GM18498 (cell line): ENCODE data around the gene FBL.
"Not testable (repeated sequence)": the region's sequence is repeated elsewhere in the genome, so short reads cannot be mapped to it uniquely, and the experiment has no call there.

Experiments used
- ATAC-seq: cut with Tn5 transposase; IDR thresholded peaks from one replicate; pipeline ENCODE4 v1.9.1; 2021; ENCODE audit warnings: mild to moderate bottlenecking, moderate library complexity; ENCODE audit not compliant: unreplicated experiment

FBL gene

DNA sequence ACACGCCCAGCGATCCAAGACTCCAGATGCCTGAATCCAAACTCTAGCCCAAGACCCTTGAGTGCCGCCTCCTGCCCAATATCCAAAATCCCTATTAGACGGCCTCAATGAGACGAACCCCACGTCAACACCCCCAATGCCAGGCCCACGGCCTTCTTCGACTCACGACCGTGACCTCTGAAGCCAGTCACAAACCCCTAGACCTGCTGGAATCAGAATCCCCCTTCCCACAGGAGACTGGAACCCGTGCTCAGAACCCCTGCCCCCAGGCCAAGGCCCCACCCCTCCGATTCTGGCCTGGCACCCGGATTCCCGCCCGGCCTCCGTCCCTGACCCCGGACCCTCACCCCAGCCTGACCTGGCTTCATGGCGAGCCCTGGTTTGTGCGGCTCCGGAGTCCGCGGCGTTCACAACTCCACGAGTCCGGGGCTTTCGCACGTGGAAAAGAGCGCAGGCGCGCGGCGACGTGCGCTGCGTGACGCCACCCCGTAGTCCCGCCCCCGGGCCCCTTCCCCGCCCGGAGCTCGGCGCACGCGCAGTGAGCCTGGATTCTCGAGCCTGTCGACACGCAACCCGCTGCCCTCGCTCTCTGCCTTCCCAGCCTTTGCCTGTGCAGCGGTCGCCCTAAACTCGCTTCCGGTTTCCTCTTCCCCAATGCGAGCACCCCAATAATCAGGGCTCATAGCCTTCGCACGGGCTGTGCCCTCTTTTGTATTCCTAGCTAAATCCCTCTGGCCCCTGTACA is at the start of gene FBL:
Gene FBL, minus strand, starts transcription at position 447 of the 745 bp plus-strand sequence. Its CDS starts 79 bp downstream, at position 368.
- ATAC-seq, result peak; percentile 80

DNA sequence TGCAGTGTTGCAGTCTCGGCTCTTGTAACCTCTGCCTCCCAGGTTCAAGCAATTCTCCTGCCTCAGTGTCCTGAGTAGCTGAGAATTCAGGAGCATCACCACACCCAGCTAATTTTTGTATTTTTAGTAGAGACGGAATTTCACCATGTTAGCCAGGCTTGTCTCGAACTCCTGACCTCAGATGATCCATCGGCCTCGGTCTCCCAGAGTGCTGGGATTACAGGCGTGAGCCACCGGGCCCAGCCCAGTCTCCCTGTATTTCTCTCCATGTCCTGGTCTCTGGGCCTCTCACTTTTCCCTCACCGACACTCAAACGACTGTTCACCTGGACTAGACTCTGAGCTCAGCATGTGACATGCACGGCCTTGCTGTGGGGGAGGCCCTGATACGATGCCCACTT is 48.9 kb upstream of the FBL start:
- ATAC-seq, result not testable (repeated sequence)

DNA sequence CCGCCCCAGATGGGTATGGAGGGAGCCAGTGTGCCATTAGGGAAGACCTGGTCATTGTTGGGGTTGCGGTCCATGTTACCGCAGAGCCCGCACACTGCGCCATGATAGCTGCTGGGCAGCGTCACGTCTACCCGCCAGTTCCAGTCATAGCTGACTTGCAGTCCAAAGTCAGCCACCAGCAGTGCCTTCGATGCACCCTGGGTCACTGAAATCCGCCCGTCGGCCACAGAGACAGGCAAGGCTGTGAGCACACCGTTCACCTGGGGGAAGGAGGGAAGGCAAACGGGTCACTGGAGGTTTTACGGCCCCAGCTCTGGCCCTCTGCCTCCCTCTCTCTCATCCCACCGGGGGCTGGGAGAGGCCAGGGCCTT is 48.0 kb upstream of the FBL start:
- ATAC-seq, result not testable (repeated sequence)

DNA sequence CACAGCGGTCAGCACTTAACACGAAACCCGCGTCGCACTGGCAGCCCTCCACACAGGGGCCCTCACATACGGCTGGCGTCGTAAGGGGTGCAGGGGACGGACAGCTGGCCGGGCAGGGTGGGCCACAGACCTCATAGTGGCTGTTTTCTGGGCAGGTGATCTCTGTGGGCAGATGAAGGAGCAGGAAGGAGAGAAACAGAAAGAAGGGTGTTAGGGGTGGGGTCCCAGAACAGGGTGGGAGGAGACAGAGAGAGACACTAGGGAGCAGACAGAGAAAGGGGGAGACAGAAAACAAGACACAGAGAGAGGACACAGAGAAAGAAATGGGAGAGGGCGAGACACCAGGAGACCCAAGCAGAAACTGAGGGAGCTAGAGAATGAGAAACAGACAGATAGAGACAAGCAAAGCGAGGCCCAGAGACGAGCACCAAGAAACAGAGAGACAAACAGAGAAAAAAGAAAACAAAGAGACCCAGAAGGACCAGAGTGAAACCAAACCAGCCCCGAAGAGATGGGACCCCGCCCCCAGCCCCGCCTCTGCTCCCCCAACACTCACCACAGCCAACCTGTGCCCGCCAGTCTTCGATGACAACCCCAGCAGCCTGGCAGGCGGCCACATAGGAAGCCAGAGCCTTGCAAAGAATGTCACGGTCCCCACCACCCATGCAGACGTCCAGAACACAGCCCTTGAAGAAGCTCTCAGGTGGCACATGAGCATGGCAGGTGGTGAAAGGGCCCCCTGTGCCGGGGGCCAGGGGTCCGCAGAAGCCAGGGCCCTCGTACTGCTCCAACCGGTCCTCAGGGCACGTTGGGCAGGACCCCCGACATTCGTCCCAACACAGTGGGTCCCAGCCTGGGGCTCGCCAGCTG is 47.4 kb upstream of the FBL start:
- not testable (repeated sequence) for ATAC-seq

DNA sequence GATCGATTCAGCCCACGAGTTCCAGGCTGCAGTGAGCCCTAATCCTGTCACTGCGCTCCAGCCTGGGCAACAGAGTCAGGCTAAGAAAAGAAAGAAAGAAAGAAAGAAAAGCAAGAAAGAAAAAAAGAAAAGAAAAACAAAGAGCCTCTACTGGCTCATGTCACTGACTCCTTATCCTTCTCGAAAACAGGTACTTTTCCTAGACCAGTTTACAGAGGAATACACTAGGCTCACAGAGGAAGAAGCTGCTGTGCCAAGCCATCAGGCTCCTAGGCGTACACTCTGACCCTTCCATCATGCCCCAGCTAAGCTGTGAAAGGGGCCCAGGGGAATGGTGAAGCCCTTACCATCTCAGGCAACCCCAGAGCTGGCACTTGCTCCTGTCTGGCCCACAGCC is 46.3 kb upstream of the FBL start:
- not testable (repeated sequence) for ATAC-seq

DNA sequence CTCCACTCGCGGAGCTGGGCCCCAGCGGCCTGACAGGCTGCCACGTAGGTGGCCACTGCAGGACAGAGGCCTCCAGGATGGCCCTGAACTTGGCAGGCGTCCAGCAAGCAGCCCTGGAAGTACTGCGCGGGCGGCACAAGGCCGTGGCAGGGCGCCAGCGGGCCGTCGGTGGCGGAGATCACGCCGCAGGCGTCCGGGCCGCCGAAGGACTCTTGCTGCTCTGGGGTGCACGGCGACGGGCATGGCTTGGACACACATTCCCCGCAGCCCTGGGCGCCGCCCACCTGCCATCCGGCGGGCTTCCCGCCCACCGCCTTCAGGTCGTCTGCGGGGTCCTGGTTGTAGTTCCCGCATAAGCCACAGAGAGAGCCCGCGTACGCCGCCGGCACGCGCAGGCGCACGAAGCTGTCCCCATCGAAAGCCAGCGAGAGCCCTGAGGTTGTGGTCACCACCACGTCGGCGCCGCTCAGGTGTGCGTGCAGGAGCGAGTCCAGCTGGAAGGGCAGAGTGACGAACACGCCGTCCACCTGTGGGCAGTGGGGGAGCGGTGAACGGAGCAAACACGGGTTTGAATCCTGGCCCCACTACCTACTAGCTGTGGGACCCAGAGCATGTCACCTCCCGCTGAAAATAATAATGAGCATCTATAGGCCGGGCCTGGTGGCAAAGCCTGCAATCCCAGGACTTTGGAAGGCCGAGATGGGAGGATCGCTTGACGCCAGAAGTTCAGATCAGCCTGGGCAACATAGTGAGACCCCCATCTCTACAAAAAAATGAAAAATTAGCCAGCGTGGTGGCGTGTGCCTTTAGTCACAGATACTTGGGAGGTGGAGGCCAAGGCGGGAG is 45.7 kb upstream of the FBL start:
- not testable (repeated sequence) for ATAC-seq

DNA sequence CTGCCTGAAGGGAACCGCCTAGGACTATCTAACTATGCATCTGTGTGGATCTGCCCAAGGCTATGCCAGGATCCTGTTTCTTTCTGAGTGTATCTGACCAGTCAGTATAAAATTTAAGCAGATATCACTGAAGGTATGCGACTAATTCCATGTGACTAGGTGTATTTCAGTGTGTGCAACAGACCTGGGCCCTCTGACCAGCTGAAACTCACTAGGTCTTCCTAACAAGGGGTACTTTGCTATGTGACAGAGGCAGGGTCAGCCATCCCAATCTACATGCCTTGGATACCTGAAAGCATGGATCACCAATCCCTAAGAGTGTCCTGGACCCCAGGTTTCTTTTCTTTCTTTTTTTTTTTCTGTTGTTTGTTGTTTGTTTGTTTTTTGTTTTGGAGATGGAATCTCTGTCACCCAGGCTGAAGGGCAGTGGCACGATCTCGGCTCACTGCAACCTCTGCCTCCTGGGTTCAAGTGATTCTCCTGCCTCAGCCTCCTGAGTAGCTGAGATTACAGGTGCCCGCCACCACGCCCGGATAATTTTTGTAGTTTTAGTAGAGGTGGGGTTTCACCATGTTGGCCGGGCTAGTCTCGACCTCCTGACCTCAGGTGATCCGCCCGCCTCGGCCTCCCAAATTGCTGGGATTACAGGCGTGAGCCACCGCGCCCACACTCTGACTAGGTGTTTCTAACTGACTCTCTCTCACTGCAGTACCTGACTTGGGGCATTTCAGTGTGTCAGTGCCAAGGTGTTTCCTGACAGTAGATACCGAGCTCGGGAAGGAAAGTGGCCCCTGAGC is 44.8 kb upstream of the FBL start:
- no peak for ATAC-seq

DNA sequence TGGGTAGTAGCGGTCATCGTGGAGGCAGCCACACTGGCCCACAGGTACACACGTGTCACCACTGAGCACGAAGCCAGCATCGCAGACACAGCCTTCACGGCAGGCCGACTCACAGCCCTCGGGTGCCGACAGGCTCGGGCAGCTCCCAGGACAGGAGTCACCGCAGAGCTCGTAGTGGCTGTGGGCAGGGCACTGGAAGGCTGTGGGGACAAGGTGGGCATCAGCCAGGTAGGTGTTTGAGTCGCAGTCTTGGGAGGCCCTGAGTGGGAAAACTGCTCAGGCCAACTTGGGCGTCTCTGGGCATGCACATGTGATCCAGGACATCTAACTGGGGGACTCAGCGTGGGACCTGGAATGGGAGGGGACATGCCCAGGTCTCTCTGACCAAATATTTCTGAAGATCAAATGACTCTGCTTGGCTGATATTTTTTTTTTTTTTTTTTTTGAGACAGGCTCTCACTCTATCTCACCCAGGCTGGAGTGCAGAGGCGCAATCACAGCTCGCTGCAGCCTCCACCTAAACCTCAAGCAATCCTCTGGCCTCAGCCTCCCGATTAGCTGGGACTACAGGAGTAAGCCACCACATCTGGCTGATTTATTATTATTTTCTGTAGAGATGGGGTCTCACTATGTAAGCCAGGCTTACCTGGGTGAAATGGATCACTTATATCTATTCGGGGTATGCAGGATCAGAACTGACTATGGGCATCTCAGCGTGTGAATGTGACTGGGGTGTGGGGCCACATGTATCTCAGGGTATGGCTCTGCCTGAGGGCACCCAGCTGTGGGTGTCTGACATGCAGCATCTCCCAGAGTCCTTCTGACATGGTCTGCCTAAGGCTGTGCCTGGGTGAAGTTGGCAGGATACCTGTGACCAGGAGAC is 43.9 kb upstream of the FBL start:
- ATAC-seq, result not testable (repeated sequence)

DNA sequence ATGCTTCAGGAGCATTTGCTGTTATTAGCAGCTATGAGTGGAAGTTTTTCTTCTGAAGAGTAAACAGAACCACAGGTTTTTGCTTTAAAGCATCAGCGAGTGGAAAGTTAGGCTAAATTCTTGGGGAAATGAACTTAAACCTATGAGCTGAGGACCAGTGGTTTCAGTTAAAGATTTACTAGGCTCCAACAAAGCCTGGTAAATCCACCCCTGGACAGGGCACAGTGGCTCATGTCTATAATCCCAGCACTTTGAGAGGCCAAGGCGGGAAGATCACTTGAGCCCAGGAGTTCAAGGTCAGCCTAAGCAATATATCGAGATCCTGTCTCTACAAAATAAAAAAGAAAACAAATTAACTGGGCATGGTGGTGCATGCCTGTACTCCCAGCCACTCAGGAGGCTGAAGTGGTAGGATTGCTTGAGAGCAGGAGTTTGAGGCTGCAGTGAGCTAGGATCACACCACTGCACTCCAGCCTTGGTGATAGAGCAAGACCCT is 41.3 kb upstream of the FBL start:
- ATAC-seq, result not testable (repeated sequence)

DNA sequence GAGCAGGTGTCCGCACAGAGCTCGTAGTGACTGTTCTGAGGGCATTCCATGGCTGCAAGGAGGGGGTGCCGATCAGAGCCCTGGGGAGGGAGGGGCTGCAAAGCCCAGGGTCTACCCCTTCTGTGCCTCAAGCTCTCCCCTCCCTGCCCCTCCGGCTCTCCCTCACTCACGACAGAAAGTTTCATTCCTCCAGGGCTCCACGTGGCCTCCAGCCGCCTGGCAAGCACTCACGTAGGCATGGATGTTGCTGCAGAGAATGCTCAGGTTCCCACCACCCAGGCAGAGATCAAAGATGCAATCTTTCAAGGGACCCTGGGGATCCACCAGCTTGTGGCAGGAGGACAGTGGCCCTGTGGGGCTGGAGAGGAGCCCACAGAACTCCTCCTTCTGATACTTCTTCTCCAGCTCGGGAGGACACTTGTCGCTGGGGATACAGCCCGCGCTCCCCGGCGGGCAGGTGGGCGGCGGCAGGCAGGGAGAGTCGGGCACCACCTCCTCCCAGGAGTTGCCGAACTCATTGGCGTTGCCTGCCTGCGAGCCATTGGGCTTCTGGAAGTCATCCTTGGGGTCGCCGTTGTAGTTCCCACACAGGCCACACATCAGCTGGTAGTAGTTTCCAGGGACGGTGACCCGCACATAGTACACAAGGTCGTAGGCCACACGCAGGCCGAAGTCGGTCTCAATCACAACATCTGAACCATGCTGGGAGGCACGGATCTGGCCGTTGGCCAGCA is 39.8 kb upstream of the FBL start:
- ATAC-seq, result not testable (repeated sequence)

DNA sequence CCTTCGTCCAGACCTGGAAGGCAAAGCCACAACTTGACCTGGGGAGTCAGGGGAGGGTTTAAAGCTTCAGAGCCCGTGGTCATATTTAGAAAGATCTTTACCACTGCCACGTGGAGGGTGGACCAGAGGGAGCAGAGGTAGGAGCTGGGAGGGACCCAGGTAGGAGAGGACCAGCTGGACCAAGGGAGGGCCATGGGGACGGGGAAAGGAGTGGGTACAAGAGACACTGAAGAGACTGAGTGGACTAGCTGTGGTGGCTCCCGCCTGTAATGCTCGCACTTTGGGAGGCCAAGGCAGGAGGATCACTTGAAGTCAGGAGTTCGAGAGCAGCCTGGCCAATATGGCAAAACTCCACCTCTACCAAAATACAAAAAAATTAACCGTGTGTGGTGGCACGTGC is 38.5 kb upstream of the FBL start:
- not testable (repeated sequence) for ATAC-seq

DNA sequence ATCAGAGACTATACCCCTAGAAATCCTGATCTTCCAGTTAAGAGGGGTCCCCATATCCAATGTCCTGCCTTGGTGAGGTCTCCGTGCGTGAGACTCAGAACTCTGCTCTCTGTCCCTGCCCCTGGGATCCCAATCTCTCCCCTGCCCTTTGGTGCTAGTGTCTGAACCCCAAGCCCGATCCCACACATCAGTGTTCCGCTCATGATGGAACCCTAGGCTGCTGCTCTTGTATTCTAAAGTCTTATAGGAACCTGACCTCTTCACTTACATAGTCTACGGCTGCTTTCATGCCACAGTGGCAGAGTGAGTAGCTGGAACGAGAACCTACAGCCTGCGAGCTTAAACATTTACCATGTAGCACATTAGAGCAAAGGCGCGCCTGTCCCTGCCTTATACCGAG is 36.5 kb upstream of the FBL start:
- not testable (repeated sequence) for ATAC-seq

DNA sequence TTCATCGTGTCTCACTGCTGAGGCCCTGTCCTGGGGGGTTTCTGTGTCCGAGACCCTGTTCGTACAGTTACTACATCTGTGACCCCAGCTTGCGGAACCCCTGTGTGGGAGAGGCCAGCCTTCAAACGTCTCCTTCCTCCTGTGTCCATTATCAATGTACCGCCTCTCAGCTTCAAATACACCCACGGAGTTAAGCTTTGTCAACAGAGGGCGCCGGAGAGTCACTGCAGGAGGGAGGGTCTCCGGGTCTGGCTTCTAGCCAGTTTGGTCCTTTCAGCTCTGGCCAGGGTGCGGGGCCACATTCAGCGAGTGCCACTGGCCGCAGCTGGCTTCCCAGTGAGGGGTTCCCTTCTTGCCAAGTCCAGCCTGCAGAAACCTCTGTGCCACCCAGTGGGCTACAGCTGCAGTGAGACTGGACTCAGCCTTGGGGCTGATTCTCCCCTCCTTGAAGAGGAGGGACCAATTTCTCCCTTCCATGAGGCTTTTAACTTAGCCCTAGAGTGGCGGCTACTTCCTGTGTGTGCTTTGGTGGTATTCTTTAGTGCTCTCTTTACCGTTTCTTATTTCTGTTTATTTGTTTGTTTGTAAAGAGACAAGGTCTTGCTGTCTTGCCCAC is 35.4 kb upstream of the FBL start:
- not testable (repeated sequence) for ATAC-seq

DNA sequence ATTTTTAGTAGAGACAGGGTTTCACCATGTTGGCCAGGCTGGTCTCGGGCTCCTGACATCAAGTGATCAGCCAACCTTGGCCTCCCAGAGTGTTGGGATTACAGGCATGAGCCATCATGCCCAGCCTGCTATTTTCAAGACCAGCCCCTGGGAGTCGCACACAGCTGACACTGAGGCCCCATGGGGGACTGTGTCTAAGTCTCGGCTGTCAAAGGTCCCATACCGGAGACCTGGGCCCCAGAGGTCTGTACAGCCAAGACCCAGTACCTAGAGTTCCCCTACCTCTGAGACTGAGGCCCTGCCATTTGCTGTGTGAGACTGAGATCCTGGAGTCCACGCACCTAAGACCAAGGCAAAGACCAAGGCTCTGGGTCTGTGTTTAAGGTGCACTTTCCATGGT is 34.1 kb upstream of the FBL start:
- not testable (repeated sequence) for ATAC-seq

DNA sequence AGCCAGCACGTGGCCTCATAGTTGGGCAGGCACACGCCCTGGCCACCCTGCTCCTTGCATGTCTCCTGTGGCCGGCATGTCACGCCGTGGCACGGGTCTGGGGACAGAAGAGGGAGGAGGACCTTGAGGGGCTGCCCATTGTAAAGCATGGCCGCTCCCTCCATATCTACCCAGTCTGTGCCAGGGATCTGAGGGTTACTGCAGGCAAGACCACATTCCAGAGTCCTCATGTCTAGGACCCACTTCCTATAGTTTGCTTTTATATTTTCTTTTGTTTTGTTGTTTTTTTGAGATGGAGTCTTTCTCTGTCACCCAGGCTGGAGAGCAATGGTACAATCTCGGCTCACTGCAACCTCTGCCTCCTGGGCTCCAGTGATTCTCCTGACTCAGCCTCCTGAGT is 33.6 kb upstream of the FBL start:
- ATAC-seq, result not testable (repeated sequence)

DNA sequence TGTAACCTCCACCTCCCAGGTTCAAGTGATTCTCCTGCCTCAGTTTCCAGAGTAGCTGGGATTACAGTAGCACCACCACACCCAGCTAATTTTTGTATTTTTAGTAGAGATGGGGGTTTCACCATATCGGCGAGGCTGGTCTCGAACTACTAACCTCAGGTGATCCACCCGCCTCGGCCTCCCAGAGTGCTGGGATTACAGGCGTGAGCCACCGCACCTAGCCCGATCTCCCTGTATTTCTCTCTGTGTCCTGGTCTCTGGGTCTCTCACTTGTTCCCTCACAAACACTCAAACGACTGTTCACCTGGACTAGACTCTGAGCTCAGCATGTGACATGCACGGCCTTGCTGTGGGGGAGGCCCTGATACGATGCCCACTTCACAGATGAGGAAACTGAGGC is 32.7 kb upstream of the FBL start:
- ATAC-seq, result not testable (repeated sequence)

DNA sequence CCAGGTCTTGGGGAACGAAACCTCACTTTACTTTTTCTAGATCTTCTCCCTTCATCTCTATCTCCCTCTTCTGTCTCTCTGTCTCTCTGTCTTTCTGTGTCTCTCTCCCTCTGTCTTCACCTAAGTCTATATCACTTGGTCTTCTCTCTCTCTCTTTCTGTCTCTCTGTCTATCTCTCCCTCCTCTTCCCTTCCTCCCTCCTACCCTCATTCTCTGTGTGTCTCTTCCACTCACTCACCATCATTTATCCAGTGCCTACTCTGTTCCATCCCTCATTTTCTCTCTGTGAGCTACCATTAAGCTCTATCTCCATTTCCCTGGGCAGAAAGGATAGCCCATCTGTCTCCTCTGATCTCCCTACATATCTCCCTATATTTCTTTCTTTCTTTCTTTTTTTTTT is 32.2 kb upstream of the FBL start:
- no peak for ATAC-seq

DNA sequence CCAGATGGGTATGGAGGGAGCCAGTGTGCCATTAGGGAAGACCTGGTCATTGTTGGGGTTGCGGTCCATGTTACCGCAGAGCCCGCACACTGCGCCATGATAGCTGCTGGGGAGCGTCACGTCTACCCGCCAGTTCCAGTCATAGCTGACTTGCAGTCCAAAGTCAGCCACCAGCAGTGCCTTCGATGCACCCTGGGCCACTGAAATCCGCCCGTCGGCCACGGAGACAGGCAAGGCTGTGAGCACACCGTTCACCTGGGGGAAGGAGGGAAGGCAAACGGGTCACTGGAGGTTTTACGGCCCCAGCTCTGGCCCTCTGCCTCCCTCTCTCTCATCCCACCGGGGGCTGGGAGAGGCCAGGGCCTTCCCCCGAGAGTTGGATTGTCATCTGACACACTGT is 31.8 kb upstream of the FBL start:
- not testable (repeated sequence) for ATAC-seq
